ENCODE results near the gene CD3D.

CD3D gene

GRCh38 chr11:118328745-118329144 lies 13.8 kb downstream of the CD3D start:
- no peak overlapping the region for H3K4me3 ChIP-seq (ENCODE audit: low read length)
- no peak overlapping the region for H3K9ac ChIP-seq (ENCODE audit: low read length)
- H3K27me3 ChIP-seq (ENCODE audit: control insufficient read depth, insufficient read depth, low read length), result no peaks in the 10 kb centered on the region
- no peak overlapping the region for H3K27ac ChIP-seq (ENCODE audit: low read depth, low read length)
- H3K36me3 ChIP-seq (ENCODE audit: control insufficient read depth, insufficient read depth, low read length), result no peaks in the 10 kb centered on the region
- H3K4me1 ChIP-seq (ENCODE audit: control insufficient read depth, insufficient read depth, low read length), result no peaks in the 10 kb centered on the region

DNA sequence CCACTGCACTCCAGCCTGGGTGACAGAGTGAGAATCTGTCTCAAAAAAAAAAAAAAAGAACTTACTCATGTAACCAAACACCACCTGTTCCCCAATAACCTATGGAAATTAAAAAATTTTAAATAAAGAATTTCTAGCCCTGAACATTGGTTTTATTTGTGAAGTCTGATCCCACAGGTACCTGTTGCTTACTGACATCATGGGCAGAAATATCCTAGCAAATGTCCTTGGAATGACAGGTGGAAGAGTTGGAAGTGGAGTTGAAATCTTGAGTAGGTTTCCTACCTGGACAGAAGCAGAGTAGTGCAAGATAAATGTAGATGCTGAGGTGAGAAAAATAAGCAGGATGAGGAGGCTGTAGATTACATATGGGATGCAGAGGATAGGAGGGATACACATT lies 17.2 kb downstream of the CD3D start:
- H3K27me3 ChIP-seq (ENCODE audit: control insufficient read depth, insufficient read depth, low read length), result no peaks in the 10 kb centered on the region
- no peak overlapping the region for H3K27ac ChIP-seq (ENCODE audit: low read depth, low read length)
- H3K4me1 ChIP-seq (ENCODE audit: control insufficient read depth, insufficient read depth, low read length), result no peaks in the 10 kb centered on the region
- H3K4me3 ChIP-seq (ENCODE audit: low read length), result no peak overlapping the region
- no peaks in the 10 kb centered on the region for H3K36me3 ChIP-seq (ENCODE audit: control insufficient read depth, insufficient read depth, low read length)
- H3K9ac ChIP-seq (ENCODE audit: low read length), result no peak overlapping the region

DNA sequence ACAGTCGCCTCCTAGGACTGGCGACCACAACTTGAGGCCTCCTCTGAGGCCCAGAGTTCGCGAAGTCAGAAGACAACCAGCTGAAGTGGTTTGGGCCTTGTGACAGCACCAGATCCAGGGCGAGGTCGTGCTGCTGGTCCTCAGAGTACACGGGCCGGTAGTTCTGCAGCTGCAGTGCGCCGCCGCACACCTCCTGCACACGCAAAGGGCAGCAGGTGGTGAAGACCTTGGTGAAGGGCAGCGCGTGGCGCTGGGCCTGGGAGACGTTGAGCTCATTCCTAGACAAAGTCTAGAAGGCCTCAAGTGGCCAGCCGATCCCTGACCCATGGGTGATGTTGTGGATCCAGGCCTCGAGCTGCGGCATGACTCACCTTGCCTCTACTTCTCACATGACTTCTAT lies 19.8 kb downstream of the CD3D start:
- Histone ChIP-seq H3K36me3 (ENCODE audit: control insufficient read depth, insufficient read depth, low read length) (no peaks in the 10 kb centered on the region), H3K4me3 (ENCODE audit: low read length) (no peak overlapping the region), H3K27ac (ENCODE audit: low read depth, low read length) (no peak overlapping the region), H3K27me3 (ENCODE audit: control insufficient read depth, insufficient read depth, low read length) (no peaks in the 10 kb centered on the region), H3K4me1 (ENCODE audit: control insufficient read depth, insufficient read depth, low read length) (no peaks in the 10 kb centered on the region), H3K9ac (ENCODE audit: low read length) (no peak overlapping the region)

- H3K4me3 ChIP-seq (ENCODE audit: low read length), result no peak overlapping the region
- no peaks in the 10 kb centered on the region for H3K27me3 ChIP-seq (ENCODE audit: control insufficient read depth, insufficient read depth, low read length)
- no peak overlapping the region for H3K9ac ChIP-seq (ENCODE audit: low read length)
- H3K4me1 ChIP-seq (ENCODE audit: control insufficient read depth, insufficient read depth, low read length), result no peaks in the 10 kb centered on the region
- H3K27ac ChIP-seq (ENCODE audit: low read depth, low read length), result no peak overlapping the region
- no peaks in the 10 kb centered on the region for H3K36me3 ChIP-seq (ENCODE audit: control insufficient read depth, insufficient read depth, low read length)
These were observed 21.0 kb downstream of the CD3D start for GRCh38 chr11:118321386-118322082.

DNA sequence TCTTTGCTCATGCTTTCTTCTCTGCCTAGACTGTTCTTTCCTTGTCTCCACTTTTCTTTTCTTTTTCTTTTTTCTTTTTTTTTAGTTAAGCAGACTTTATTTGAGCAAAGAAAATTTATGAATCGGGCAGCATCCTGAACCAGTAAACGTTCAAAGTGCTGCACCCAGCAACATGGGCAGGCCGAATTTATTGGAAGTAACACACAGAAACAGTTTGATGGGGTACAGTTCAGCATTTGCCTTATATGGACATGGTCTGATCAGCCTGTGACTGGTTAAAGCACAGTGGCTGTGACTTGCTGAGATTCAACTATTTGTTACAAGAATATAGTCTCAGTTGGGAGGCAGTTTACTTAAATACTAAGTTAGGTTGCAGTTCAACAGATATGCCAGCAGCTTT lies 22.0 kb downstream of the CD3D start:
- H3K27ac ChIP-seq (ENCODE audit: low read depth, low read length), result no peak overlapping the region
- H3K36me3 ChIP-seq (ENCODE audit: control insufficient read depth, insufficient read depth, low read length), result no peaks in the 10 kb centered on the region
- no peaks in the 10 kb centered on the region for H3K27me3 ChIP-seq (ENCODE audit: control insufficient read depth, insufficient read depth, low read length)
- no peak overlapping the region for H3K4me3 ChIP-seq (ENCODE audit: low read length)
- no peaks in the 10 kb centered on the region for H3K4me1 ChIP-seq (ENCODE audit: control insufficient read depth, insufficient read depth, low read length)
- no peak overlapping the region for H3K9ac ChIP-seq (ENCODE audit: low read length)

DNA sequence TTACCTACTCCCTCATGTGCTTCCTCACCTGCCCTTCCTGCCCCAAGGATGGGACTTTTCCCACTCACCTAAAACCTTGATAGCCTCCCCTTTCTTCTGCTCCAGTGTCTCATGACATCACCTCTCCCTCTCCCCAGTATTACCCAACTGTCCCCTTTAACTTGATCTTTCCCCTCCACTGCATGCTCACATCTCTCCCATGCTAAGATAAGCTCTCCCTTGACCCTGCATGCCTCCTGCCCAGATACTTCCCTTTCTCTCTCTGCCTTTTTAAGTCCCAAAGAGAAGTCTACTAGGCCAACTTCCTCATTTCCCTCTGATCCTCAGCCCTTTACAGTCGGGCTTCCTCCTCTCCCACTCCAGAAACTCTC lies 23.2 kb downstream of the CD3D start:
- no peak overlapping the region for H3K27ac ChIP-seq (ENCODE audit: low read depth, low read length)
- H3K27me3 ChIP-seq (ENCODE audit: control insufficient read depth, insufficient read depth, low read length), result no peaks in the 10 kb centered on the region
- H3K9ac ChIP-seq (ENCODE audit: low read length), result no peak overlapping the region
- no peaks in the 10 kb centered on the region for H3K4me1 ChIP-seq (ENCODE audit: control insufficient read depth, insufficient read depth, low read length)
- H3K36me3 ChIP-seq (ENCODE audit: control insufficient read depth, insufficient read depth, low read length), result no peaks in the 10 kb centered on the region
- no peak overlapping the region for H3K4me3 ChIP-seq (ENCODE audit: low read length)

GRCh38 chr11:118318581-118319336 lies 23.7 kb downstream of the CD3D start:
- Histone ChIP-seq H3K27ac (ENCODE audit: low read depth, low read length) (no peak overlapping the region), H3K36me3 (ENCODE audit: control insufficient read depth, insufficient read depth, low read length) (no peaks in the 10 kb centered on the region), H3K9ac (ENCODE audit: low read length) (no peak overlapping the region), H3K4me1 (ENCODE audit: control insufficient read depth, insufficient read depth, low read length) (no peaks in the 10 kb centered on the region), H3K4me3 (ENCODE audit: low read length) (no peak overlapping the region), H3K27me3 (ENCODE audit: control insufficient read depth, insufficient read depth, low read length) (peaks cover under 1% of the 10 kb centered on the region)

DNA sequence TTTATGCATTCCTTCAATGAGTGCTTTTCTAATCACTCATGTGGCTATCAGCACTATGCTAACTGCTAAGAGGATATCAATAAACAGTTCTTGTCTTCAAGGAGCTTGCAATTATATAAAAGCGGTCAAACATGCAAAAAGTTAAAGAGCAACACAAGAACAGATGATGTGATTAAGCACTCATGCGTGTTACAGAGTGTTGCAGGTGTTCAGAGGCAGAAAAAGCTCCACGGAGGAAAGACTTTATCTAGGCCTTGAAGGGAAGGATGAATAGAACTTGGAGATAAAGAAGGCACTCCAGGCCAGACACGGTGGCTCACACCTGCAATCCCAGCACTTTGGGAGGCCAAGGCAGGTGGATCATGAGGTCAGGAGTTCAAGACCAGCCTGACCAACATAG lies 24.4 kb downstream of the CD3D start:
- H3K9ac ChIP-seq (ENCODE audit: low read length), result no peak overlapping the region
- peaks cover 5% of the 10 kb centered on the region for H3K27me3 ChIP-seq (ENCODE audit: control insufficient read depth, insufficient read depth, low read length)
- no peak overlapping the region for H3K4me3 ChIP-seq (ENCODE audit: low read length)
- H3K36me3 ChIP-seq (ENCODE audit: control insufficient read depth, insufficient read depth, low read length), result no peaks in the 10 kb centered on the region
- no peak overlapping the region for H3K27ac ChIP-seq (ENCODE audit: low read depth, low read length)
- H3K4me1 ChIP-seq (ENCODE audit: control insufficient read depth, insufficient read depth, low read length), result no peaks in the 10 kb centered on the region

DNA sequence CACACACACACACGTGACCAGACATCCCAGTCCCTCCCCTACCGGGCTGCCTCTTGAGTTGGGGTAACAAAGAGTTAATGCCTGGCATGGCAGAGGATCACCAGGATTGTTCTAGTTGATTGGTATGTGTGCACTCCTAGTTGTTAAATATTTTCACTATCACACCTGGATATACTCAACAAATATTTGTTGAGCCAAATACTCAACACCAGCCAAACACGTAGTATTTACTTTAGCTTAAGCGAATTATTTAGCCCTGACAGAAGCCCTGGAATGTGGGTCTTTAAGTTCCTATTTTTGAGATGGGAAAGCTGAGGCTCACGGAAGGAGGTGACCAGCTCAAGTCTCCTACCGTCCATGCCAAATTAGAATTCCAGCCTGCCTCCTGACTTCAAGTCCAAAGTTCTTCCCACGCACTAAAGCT lies 27.5 kb downstream of the CD3D start:
- Histone ChIP-seq H3K9ac (ENCODE audit: low read length) (no peak overlapping the region), H3K4me1 (ENCODE audit: control insufficient read depth, insufficient read depth, low read length) (no peaks in the 10 kb centered on the region), H3K27me3 (ENCODE audit: control insufficient read depth, insufficient read depth, low read length) (peaks cover 5% of the 10 kb centered on the region), H3K4me3 (ENCODE audit: low read length) (no peak overlapping the region), H3K36me3 (ENCODE audit: control insufficient read depth, insufficient read depth, low read length) (no peaks in the 10 kb centered on the region), H3K27ac (ENCODE audit: low read depth, low read length) (no peak overlapping the region)

DNA sequence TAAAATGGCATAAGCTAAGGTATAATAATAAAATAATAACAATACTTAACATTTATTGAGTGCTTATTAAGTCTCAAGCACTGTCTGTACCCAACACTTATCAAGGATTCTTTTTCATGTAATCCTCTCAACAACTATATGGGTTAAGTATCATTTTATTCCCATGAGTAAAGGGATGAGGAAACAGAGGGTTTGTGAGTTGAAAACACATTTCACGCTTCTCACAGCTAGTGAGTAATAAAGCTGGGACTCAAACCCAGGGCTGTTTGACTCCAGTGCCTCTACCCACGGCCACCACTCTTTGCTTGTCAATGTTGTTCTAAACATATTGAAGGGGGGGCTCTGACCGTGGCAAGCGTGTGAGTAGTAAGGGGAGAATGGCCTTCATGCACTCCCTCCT lies 29.3 kb downstream of the CD3D start:
- no peak overlapping the region for H3K4me3 ChIP-seq (ENCODE audit: low read length)
- no peaks in the 10 kb centered on the region for H3K4me1 ChIP-seq (ENCODE audit: control insufficient read depth, insufficient read depth, low read length)
- no peak overlapping the region for H3K27ac ChIP-seq (ENCODE audit: low read depth, low read length)

GRCh38 chr11:118312328-118312727 lies 30.2 kb downstream of the CD3D start:
- Histone ChIP-seq H3K9ac (ENCODE audit: low read length) (no peak overlapping the region), H3K27ac (ENCODE audit: low read depth, low read length) (no peak overlapping the region), H3K27me3 (ENCODE audit: control insufficient read depth, insufficient read depth, low read length) (peaks cover 5% of the 10 kb centered on the region), H3K4me3 (ENCODE audit: low read length) (no peak overlapping the region), H3K4me1 (ENCODE audit: control insufficient read depth, insufficient read depth, low read length) (no peaks in the 10 kb centered on the region), H3K36me3 (ENCODE audit: control insufficient read depth, insufficient read depth, low read length) (no peaks in the 10 kb centered on the region)

More for the DNA sequence above, 29.3 kb downstream of the CD3D start:
- H3K9ac ChIP-seq (ENCODE audit: low read length), result no peak overlapping the region
- no peaks in the 10 kb centered on the region for H3K36me3 ChIP-seq (ENCODE audit: control insufficient read depth, insufficient read depth, low read length)
- peaks cover 5% of the 10 kb centered on the region for H3K27me3 ChIP-seq (ENCODE audit: control insufficient read depth, insufficient read depth, low read length)

DNA sequence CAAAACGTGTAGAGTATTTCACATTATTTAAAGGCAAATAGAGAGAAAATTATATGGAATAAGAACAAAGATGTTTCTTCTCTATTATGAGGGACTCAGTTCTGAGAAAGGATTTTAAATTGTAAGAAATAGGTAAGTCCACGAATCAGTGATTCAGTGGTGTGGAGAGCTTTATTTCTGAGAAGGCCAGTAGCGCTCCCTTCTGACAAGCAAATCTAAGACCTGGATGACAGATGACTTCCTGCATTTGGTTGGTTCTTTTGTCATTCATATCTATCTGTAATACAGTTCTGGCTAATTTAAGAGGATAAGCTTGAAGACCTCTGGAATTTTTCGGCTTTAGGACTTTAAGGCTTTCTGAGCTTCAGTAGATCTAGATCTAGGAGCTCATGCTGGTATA lies 31.0 kb downstream of the CD3D start:
- H3K9ac ChIP-seq (ENCODE audit: low read length), result no peak overlapping the region

More for the DNA sequence above, 31.0 kb downstream of the CD3D start:
- H3K36me3 ChIP-seq (ENCODE audit: control insufficient read depth, insufficient read depth, low read length), result no peaks in the 10 kb centered on the region
- no peak overlapping the region for H3K4me3 ChIP-seq (ENCODE audit: low read length)
- no peak overlapping the region for H3K27ac ChIP-seq (ENCODE audit: low read depth, low read length)
- peaks cover 5% of the 10 kb centered on the region for H3K27me3 ChIP-seq (ENCODE audit: control insufficient read depth, insufficient read depth, low read length)
- no peaks in the 10 kb centered on the region for H3K4me1 ChIP-seq (ENCODE audit: control insufficient read depth, insufficient read depth, low read length)
